H1 (cell line): ENCODE data around the gene ALPI. TPM values are rescaled to one million over a fixed set of nuclear protein-coding genes. Genes with fewer than 3 reads are reported as not detected.

ENCODE experiments used
- CHD7 ChIP-seq: fragments of 300-600 bp; sonication (generic); IDR thresholded peaks from 2 replicates; pipeline ENCODE4 v1.7.1; 2012; ENCODE audit warnings: low read length, moderate library complexity, mild to moderate bottlenecking, inconsistent platforms; ENCODE audit not compliant: insufficient replicate concordance
- FOSL1 ChIP-seq: IDR thresholded peaks from 2 replicates; pipeline ENCODE4 v1.6.1; 2011; ENCODE audit warnings: mild to moderate bottlenecking, low read depth, low read length, moderate library complexity; ENCODE audit not compliant: insufficient read depth
- polyA plus RNA-seq, 7 experiments: library from polyadenylated mRNA; depleted of rRNA in 3 of 7; stranded (reverse) in 5 of 7; unstranded in 2 of 7; fragments of >200 nt in 5 of 7; fragments of 200-250 nt in 2 of 7; gene quantifications; 1 replicate in 5 of 7; 2 replicates in 1 of 7; 4 replicates in 1 of 7; pipeline versions ENCODE4 v1.2.1 to v1.2.3, GENCODE V29; 2011 to 2013; ENCODE audit warnings: missing spikeins in 2 of 7, mixed read lengths in 2 of 7
- total RNA-seq: library from RNA; stranded (reverse); fragmentation: NEBNext Ultra II Directional; extraction: Animal tissue kit (Norgen Biotek cat#: 25700); gene quantifications from 2 replicates; pipeline ENCODE4 v1.2.1, GENCODE V29; 2021

ALPI gene
- total and polyA plus RNA-seq, 2 of the 8 experiments (the other 6 are each of a cell fraction or from before 2014, with no cell fraction given) = not detected

GRCh38 chr2:232496501-232497270 is 40.7 kb downstream of the ALPI start (continued):
- TF ChIP-seq CHD7 (no peak), FOSL1 (no peak)
- TF ChIP-seq, all 59 proteins: peak for 0
